Chondrocyte (in vitro differentiated cells): ENCODE measurements around the gene FBXO2. TPM values are rescaled to one million over a fixed set of nuclear protein-coding genes. Genes with fewer than 3 reads are reported as not detected.

Source experiments
- DNase-seq: peaks from one replicate; pipeline ENCODE4 v3.0.0; 2021; ENCODE audit warnings: mixed read lengths, low spot score
- H3K27ac Mint-ChIP-seq: one replicate; pipeline ENCODE4 v1.8.0; 2021; ENCODE audit warnings: mild to moderate bottlenecking, moderate library complexity, mixed read lengths; ENCODE audit not compliant: unreplicated experiment
- H3K27me3 Mint-ChIP-seq: 2 replicates; pipeline ENCODE4 v1.8.0; 2021; ENCODE audit warnings: low read depth, mixed read lengths
- H3K36me3 Mint-ChIP-seq: 2 replicates; pipeline ENCODE4 v1.8.0; 2021; ENCODE audit warnings: low read depth, mixed read lengths
- H3K4me1 Mint-ChIP-seq: 2 replicates; pipeline ENCODE4 v1.8.0; 2021; ENCODE audit warnings: low read depth, mild to moderate bottlenecking, mixed read lengths
- H3K4me3 Mint-ChIP-seq: one replicate; pipeline ENCODE4 v1.8.0; 2021; ENCODE audit warnings: mild to moderate bottlenecking, moderate library complexity, mixed read lengths; ENCODE audit not compliant: unreplicated experiment
- H3K9me3 Mint-ChIP-seq: 2 replicates; pipeline ENCODE4 v1.8.0; 2021; ENCODE audit warnings: low read depth, mixed read lengths
- CTCF ChIP-seq: fragments of 200-600 bp; sonication (generic); IDR thresholded peaks from 2 replicates; pipeline ENCODE4 v1.5.0; 2021; ENCODE audit warnings: antibody characterized with exemption, mild to moderate bottlenecking, moderate library complexity
- total RNA-seq: library from RNA; stranded (reverse); gene quantifications from 3 replicates; pipeline ENCODE4 v1.2.1, GENCODE V29; 2021

Gene FBXO2
- total RNA-seq, 1 donor from 2014 or later: 1.6 TPM

DNA sequence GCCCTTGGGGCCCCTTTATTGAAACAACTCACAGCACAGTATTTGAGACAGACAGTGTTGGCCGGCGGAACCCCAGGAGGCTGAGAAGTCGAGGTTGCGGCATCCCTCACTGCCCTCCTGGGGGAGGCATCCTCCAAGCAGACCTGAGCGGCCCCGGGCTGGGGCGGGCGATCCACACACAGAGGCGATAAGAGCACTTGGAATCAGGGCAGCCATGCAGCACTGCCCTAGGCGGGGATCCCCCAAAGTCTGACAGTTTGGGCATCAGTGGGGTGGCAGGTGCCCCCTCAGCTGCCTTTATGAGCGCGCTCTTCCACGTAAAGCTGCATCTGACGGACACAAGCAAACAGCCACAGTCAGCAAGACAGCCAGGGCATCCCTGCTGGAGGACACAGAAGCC is 20.3 kb upstream of the FBXO2 start:
- no peaks in the 10 kb centered on the region for H3K9me3 Mint-ChIP-seq
- H3K27ac Mint-ChIP-seq: no peak overlapping the region
- no peak for DNase-seq
- peaks cover 2% of the 10 kb centered on the region for H3K4me1 Mint-ChIP-seq
- H3K36me3 Mint-ChIP-seq: peaks cover 6% of the 10 kb centered on the region
- no peak overlapping the region for H3K4me3 Mint-ChIP-seq
- no peak for TF ChIP-seq CTCF
- H3K27me3 Mint-ChIP-seq: no peaks in the 10 kb centered on the region

DNA sequence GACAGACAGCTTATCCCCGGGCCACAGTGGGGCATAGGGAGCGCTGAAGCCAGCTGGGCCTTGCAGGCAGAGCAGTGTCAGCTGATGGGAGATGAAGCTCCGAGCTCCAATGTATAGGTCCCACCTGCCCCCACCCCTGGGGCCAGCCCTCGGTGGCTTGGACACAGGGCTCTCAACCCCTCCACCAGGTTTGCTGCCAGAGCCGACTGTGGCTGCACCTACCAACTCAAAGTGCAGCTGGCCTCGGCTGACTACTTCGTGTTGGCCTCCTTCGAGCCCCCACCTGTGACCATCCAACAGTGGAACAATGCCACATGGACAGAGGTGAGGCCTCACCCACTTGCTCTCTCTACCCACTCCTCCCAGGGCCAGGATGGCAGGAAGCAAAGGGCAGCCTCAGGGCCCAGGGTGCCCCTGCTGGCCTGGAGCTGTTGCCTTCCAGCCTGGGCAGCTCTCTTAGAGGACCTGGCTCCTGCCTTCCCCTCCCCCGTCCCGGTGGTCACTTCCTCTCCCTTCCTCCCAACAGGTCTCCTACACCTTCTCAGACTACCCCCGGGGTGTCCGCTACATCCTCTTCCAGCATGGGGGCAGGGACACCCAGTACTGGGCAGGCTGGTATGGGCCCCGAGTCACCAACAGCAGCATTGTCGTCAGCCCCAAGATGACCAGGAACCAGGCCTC is 19.0 kb upstream of the FBXO2 start:
- peaks cover 9% of the 10 kb centered on the region for H3K36me3 Mint-ChIP-seq
- no peak for TF ChIP-seq CTCF
- no peaks in the 10 kb centered on the region for H3K9me3 Mint-ChIP-seq
- no peak for DNase-seq
- peak overlapping the region; percentile 41 for H3K27ac Mint-ChIP-seq
- no peaks in the 10 kb centered on the region for H3K4me1 Mint-ChIP-seq
- no peak overlapping the region for H3K4me3 Mint-ChIP-seq
- no peaks in the 10 kb centered on the region for H3K27me3 Mint-ChIP-seq

- DNase-seq: no peak
- Mint-ChIP-seq H3K27me3 (no peaks in the 10 kb centered on the region), H3K27ac (no peak overlapping the region), H3K4me1 (peaks cover 3% of the 10 kb centered on the region), H3K9me3 (no peaks in the 10 kb centered on the region), H3K4me3 (no peak overlapping the region), H3K36me3 (peaks cover 9% of the 10 kb centered on the region)
- TF ChIP-seq CTCF: no peak
These were observed 17.5 kb upstream of the FBXO2 start for GRCh38 chr1:11671544-11672286.

DNA sequence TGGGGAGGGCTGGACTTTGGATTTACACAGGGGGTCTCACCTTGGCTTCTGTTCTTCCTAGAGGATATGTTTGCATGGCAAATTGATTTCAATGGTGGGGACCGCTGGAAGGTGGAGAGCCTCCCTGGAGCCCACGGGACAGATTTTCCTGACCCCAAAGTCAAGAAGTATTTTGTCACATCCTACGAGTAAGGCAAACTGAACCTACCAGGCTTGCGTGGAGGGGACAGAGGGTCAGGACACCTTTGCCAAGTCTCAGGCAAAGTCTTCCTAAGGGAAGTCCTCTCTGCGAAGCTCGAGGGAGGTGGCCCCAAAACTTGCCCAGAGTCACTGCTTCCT is 16.9 kb upstream of the FBXO2 start:
- H3K36me3 Mint-ChIP-seq: peaks cover 9% of the 10 kb centered on the region
- peaks cover 3% of the 10 kb centered on the region for H3K4me1 Mint-ChIP-seq
- H3K27me3 Mint-ChIP-seq: no peaks in the 10 kb centered on the region
- no peaks in the 10 kb centered on the region for H3K9me3 Mint-ChIP-seq
- H3K27ac Mint-ChIP-seq: no peak overlapping the region
- no peak for TF ChIP-seq CTCF
- DNase-seq: no peak
- H3K4me3 Mint-ChIP-seq: no peak overlapping the region

- no peaks in the 10 kb centered on the region for H3K27me3 Mint-ChIP-seq
- peaks cover 9% of the 10 kb centered on the region for H3K36me3 Mint-ChIP-seq
- no peak overlapping the region for H3K27ac Mint-ChIP-seq
- no peak overlapping the region for H3K4me3 Mint-ChIP-seq
- H3K4me1 Mint-ChIP-seq: peaks cover 3% of the 10 kb centered on the region
- no peaks in the 10 kb centered on the region for H3K9me3 Mint-ChIP-seq
- no peak for TF ChIP-seq CTCF
- DNase-seq: no peak
These were observed 16.5 kb upstream of the FBXO2 start for GRCh38 chr1:11670747-11671146.
